Stimulated activated CD4-positive, alpha-beta T cell treated with anti-CD3 and anti-CD28 coated beads, Interleukin-2, amount 100 ng/mL, for 48 hours (primary cell): Measurements from ENCODE around the gene SLC15A3.
"Not testable (repeated sequence)": the region's sequence is repeated elsewhere in the genome, so short reads cannot be mapped to it uniquely, and the experiment has no call there.

ENCODE experiments used
- DNase-seq, 2 donors: peaks; one replicate each; pipeline ENCODE4 v3.0.0-alpha.2; 2020

The SLC15A3 gene

DNA sequence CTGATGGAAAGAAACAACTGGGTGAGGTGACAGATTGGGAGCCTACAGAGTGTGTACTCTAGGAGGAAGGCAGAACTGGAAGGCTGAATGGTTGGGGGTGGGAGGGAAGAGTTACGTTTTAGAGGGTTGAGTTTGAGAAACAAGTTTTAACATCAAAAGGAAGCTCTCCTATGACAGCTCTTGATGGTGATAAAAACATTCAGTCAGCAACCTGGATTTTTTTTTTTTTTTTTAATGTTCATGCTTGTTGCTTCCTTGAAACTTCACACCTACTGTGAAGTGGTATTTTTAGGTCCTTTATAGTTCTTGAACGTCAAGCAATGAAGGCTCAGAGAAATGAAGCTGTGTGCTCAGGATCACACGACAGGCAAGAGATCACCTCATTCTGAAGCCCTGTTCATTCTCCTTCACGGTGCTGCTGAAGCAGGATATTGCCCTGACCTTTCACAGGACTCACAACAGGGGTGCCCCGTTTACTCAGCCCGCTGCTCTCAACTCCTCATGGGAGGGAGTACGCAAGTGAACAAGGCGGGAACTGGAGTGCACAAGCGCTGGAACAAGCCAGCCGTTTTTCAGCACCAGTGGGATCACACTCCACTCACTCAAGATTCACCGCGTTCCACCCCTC, 39.6 kb downstream of the SLC15A3 start:
- no peak for DNase-seq

DNA sequence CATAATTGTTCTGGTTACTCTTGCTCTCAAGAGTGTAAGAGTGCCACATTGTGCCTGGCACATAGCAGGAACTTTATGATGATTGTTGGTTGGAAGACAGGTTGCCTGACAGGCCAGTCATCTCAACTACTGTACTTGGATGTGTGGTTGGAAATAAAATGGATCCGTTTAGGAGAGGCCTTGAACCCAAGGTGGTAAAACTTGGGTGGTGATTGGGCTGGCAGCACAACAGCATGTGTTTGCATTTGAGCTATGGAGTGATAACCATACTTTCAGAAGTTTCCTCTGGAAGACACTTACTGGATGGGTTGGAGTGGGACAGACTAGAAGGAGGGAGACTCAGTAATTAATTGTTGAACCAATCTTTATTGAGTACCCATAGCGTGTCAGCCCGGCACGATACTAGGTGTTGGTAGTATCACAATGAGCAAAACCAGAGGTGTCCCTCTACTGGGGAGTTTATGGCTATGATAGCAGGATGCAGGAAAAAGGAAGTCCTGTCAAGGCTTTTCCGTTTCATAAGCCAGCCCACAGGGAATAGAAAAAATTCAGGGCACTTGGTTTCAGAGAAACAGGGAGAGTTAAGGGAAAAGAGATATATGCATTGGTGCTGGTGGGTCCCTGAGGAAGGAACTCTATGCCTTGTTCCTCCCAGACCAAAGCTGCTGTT, 41.1 kb downstream of the SLC15A3 start:
- DNase-seq: no peak

DNA sequence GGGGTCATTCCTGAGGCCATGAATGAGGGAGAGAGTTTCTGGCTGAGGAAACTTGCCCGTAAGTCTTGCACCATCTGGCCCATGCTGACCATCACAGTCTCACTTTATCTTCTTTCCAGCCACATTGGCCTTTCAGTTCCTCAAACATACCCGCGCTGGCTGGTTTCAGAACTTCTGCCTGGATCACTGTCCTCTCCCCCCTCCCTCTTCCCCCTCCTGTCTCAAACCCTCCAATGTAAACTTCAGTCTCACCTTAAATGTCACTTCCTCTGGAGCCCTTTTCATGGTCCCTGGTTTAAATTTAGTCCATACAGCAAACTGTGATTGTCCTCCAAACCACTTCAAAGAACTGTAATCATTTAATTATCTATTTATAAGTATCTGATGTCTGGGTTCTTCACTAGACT, 41.7 kb downstream of the SLC15A3 start:
- DNase-seq: no peak

DNA sequence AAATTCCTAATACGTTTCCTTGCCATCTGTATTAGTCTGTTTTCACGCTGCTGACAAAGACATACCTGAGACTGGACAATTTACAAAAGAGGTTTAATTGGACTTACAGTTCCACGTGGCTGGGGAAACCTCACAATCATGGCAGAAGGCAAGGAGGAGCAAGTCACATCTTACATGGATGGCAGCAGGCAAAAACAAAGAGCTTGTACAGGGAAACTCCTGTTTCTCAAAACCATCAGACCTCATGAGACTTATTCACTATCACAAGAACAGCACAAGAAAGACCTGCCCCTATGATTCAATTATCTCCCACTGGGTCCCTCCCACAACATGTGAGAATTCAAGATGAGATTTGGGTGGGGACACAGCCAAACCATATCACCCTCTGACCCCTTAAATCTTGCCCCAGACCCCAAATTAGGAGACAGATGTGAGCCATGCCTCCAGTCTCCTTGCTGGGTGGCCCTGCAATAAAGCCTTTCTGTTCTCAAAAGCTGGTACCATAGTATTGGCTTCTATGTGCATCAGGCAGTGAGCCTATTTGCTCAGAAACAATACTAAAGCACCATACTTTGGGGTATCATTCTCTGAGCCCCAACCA, 42.2 kb downstream of the SLC15A3 start:
- not testable (repeated sequence) for DNase-seq

DNA sequence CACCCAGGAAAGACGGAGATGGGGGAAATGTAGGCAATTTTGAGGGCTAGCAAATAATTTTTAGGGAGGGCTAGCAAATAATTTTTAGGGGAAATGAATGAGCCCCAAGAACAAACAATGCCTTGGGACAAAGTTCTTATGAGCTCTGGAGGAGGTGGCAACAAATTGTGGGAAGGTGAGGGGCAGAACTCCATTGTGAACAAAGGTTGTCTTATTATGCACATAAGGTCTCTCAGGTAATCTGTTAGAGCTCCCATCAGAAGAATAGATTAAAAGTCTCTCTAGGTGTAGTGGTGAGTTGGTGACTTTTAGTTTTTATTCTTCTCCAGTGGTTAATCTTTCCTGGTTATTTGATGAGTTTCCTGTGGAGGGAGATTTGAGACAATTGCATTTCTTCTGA, 43.2 kb downstream of the SLC15A3 start:
- no peak for DNase-seq

DNA sequence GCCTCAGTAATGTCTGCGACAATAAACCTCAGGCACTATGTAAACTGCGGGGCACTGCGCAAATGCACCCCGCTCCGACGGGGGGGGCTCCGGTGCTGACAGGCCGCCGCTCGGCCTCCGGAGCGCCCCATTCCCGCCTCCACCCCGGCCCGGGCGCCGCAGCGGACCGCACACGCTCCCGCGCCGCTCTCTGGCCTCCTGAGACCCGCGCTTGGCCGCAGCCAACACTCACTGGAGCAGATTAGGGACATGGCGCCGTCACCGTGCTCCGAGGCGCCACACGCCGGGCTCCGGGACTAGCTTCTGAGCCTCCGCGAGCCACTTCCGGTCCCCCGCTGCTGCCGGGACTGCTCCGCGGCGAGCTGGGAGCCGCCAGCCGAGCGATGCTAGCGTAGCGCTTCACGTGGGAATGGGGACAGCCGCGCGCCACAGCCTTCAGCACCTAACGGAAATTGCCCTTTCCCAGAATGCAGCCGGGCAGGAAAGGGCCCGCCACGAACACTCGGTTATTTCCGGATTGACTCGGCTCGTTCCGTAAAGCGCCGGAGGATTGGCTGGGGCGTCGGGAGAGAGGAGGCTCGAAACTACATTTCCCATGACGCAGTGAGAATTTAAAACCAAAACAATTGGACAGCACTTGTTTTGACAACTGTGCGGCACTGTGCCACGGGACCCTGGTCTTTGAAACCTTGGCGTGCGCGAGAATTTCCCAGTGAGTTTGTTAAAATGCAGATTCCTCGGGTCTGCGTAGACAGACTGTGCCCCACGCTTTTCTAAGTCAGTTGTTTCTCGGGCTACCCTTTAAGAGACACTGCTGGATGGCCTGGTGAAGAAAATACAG, 45.6 kb downstream of the SLC15A3 start, which contains the start of gene PRPF19:
Gene PRPF19, minus strand, starts transcription at position 454 of the 841 bp plus-strand sequence. Its CDS starts 203 bp downstream, at position 251.
- peak; percentile 99 to 100 for DNase-seq

DNA sequence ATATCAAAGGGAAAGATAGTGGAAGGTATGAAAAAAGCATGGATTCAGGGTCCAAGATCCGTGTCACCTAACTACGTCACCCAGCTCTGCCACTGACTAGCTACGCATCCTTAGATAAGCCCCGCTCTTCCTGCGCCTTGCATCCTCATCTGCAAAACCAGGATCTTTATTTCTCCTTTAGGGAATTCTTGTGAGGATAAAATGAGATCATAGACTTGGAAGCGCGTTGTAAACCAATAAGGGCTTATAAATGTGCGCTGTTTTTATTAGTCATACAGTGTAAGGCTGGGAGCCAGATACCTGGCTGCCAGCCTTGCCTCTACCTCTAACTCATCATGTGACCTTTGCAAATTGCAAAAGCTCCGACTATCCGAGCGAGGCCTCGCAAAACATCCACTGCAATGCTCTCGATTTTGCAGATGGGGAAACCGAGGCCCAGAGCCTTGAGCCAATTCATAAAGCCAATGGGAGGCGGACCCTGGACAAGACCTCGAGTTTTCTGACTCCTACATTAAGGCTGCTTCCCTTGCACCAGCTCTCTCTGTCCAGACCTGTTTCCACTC, 46.3 kb downstream of the SLC15A3 start:
- DNase-seq: no peak

DNA sequence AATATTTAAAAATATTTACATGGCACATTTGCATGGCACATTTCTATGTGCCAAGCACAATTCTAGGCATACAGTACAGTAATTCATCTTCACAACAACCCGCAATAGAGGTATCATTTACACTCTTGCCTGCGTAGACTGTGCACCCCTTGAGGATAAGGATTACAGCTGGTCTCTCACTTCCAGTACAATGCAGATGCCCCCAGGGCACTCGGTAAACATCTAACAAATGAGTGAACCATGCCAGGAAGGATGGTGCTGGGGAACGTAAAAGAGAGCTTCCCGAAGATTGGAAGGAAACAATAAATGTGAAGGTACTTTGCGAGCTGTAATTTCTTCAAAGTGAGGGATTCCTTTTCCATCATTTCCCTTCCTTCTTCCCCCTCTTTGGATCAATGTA, 46.9 kb downstream of the SLC15A3 start:
- no peak for DNase-seq

DNA sequence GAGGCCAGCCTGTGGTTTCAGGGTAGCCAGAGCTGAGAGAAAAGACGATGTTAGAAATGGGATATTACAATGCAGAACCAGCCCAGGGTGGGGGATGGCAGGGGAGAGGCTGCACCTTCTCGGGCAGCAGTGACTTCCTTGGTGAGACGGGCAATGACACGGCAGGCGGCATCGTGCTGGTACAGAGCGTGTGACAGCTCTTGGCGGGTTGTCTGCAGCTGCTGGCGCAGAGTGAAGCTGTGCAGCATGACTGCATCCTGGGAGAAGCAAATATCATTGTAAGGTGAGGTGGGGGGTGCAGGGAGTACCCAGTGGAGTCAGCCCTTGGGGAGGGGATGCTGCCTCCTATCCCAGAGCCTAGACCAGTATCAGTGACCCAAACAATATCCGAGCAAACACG, 49.4 kb downstream of the SLC15A3 start:
- no peak for DNase-seq

DNA sequence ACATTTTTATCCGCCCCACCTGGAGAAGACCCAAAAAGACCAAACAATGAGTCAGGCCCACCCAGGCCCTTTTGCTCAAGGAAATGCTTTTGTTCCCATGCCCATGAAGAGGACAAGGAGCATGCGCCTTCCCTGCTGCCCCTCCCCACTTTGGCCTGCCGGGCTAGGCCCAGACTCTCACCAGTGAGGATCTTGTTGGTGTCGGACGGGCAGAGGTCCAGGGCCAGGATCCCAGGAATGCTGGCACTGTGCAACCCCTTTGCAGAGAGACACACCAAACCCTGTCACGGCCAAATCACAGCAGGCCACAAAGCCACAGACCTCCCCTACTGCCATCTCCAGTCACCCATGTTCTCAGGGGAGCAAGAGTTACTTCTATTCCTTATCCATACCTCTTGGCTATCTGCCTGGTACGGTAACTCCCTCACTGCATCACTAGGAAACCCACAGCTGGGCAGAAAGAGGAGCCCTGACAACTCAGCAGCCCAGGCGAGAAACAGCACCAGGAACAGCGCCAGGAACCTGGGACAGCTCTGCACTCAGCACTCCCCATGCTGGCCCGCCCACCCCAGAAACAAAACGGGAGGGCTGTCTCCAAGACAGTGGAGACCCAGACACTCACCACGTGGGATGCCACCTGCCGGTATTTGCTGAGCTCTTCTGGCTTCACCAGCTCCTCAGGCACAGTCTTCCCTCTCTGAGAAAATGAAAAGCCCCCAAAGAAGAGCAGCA, 51.1 kb downstream of the SLC15A3 start:
- no peak for DNase-seq

DNA sequence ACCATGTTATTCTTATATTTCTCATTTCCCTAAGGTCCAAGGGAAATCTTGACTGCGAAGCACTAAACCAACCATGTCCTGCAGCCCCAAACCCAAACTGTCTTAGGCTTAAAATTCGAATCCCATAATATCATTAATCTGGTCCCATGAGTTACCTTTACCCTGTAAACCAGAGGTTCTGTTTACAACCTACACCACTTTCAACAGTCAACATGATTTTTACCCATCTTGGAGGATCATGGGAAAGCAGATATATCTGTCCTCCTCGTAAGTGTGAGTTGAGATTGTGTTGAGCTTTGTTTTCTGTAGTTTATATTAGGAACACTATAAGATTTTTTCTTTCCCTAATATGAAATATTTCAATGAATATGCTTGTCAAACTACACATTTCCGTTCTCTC, 52.0 kb downstream of the SLC15A3 start:
- DNase-seq: no peak

DNA sequence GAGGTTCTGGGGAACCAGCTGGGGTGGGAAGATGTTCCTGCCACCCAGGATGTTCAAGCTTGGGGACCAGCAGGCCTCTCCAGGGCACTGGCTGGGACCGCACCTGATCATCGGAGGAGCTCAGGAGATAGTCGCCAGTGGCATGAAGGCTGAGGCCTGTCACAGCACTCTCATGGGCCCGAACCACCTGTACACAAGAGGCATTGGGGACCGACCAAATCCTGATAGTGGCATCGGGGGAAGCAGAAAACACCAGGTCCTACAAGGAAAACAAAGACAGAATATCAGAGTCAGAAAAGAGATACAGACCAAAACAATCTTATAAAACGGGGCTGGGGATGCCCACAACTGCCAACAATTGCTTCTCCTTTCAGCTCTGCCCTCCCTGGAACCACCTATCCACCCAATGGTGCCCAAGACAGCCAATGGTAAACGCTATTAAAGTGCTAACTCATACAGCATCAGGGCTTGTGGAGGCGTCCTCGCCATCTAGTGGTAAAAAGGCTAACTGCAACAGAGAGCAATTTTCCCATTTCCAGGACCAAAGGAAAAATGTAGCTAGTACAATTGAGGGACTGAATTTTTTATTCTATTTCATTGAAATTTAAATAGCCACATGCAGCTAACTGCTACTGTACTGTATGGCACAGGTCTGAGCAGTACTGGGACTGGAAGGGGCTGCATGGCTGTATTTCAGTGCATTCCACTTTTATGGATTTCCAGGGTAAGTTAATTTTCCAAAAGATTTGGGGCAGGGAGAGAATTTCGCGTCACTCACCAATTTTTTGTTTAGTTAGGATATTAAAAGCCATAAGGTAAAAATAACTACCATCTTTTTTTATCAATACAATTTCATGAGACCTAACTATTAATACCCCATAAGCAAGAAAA, 52.7 kb downstream of the SLC15A3 start:
- DNase-seq: peak; percentile 15 to 35

DNA sequence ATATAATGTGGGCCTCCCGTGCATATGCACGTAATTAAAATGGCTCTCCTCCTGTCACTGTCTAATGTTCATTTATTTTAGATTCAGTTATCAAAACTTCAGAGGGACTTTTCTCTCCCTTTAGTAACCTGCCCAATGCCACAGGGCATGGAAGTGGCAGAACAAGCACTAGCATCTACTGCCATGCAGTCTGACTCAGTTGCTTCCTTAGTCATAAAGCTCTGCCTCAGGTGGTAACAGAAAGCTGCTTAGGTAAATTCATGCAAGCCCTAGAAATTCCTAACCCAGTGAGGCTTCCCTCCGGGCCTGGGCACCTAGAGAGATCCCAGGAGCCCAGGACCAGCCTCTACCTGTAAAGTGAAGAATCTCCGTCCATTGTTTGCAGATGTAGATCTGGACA, 54.5 kb downstream of the SLC15A3 start:
- DNase-seq: no peak

DNA sequence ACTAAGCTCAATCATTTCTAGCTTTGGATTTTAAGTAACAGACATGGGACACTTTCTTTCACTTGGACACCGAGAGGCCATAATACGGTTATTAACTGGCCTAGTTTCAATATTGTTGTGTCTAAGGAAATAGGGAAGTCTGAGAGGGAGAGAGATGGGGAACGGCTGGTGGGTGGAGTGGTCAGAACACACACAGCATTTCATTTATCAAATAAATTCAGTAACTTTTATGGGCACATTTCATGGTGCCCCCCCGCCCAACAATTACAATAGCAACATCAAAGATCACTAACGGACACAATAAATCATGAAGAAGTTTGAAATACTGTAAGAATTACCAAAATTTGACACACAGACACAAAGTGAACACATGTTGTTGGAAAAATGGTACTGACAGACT, 56.3 kb downstream of the SLC15A3 start:
- DNase-seq: no peak

DNA sequence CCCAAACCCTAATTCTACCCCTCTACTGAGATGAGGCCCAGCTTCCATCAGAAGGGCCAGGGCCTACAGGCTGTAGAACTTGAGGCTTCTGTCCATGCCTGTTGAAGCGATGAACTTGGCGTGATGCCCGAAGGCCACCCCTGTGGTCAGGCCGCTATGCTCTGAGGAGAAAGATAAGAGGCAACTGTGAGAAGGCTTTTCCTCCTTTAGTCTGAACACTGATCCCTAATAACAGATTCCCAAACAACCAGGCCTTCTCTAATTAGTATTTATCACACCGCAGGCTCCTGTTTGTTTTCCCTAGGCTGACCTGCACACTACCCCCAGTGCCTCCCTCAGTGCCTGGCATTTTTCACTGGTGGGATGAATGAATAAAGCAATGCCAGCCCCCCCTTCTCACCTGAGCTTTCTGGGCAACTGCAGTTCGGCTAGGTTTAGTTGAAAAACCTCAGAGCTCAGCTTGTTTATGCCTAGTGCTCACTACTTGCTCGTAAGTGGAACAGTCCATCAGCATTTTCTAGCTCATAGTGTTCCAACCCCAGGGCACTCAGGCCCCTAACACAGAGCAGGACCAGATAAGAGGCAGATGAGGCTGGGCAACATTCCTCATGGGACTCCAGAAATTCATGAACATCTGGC, 60.8 kb downstream of the SLC15A3 start:
- DNase-seq: no peak

DNA sequence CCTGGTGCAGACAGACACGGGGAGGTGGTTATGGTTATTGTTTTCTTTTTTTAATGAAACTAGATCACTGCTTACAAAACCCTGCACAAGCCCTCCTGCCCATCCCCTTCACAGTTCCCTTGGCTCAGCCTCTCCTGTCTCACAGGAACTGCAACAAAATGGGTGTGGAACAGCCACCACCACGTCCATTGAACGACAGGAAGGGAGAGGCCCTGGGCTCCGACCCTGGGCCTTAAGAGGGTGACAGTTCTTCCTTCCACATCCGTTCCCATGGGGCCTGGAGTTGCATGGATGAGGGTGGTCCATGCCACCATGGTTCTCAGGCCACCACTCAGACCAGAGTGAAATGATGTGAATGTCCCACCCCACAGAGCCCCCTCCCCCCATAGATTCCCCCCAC, 61.3 kb downstream of the SLC15A3 start:
- DNase-seq: no peak

DNA sequence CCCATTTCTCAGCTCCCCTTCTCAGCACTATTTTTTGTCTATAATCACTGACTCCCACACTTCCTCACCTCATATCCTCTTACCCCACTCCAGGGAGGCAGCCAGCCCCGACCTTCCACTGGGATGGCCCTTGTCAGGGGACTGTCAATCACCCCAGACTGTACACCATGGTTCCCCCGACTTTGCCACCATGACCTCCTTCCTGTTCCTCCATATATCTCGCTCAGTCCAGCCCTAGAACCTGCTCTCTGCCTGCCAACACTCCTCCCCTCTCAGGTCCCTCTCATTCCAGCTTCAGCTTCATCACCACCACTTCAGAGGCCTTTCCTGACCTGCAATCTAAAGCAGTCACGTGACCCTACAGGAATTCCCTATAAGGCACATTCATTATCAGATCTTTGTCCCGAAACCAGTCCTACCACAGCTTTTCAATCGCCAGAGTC, 62.1 kb downstream of the SLC15A3 start:
- DNase-seq: no peak

DNA sequence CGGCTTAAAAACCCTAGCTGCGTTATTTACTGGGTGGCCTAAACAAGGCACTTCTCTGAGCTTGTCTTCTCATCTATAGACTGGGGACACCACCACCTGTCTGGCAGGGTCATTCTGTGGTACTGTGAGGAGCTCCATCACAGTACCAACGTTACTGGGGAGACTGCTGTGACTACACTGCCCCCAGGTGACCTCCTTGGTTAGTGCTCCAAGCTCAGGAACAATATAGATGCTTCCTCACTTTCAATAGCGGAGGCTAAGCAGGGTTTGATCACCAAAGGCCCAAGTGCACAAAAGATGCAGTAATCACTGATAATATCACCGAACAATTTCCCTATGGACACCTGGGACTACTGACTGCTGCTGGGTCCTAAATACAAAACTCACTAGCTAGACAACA, 64.4 kb downstream of the SLC15A3 start:
- DNase-seq: peak in 1 of 2 donors; percentile 10
